ENCODE measurements around the gene C12orf75.

GRCh38 chr12:105325117-105325516 lies 5.4 kb upstream of the C12orf75 start:
- TF ChIP-seq CTCF (IDR thresholded peaks at IDR 0.05; ENCODE audit: insufficient read depth, low read depth, low read length): no peak
- TF ChIP-seq EZH2 (IDR thresholded peaks at IDR 0.05; ENCODE audit: insufficient read depth, low read length): no peak

Data from astrocyte (in vitro differentiated cells and primary cell).